HL-60 (cell line): Measurements from ENCODE around the gene PIK3R2.

ENCODE experiments used
- GABPA ChIP-seq: IDR thresholded peaks from 2 replicates; pipeline ENCODE4 v1.6.1; 2012; ENCODE audit warnings: low read depth
- TF ChIP-seq, protein P1 (sequence below): IDR thresholded peaks from one replicate; pipeline ENCODE4 v1.5.1; 2011; ENCODE audit warnings: low read length, control low read depth, inconsistent platforms; ENCODE audit not compliant: insufficient read depth

DNA sequence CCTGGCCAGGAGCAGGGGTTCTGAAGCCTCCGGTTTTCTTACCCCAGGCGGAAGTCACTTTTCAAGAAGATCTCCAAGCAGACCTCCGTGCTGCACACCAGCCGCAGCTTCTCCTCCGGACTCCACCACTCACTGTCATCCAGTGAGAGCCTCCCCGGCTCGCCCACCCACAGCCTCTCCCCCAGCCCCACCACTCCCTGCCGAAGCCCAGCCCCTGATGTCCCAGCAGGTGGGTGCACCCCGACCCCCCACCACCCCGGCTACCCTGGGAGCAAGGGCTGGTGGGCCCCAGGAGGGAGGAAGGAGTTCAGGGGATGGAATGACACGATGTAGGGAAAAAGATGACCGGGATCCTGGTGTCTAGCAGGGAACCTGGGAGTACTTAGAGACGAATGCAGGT is 5.6 kb upstream of the PIK3R2 start:
- TF ChIP-seq GABPA: no peak
- TF ChIP-seq, protein P1, sequence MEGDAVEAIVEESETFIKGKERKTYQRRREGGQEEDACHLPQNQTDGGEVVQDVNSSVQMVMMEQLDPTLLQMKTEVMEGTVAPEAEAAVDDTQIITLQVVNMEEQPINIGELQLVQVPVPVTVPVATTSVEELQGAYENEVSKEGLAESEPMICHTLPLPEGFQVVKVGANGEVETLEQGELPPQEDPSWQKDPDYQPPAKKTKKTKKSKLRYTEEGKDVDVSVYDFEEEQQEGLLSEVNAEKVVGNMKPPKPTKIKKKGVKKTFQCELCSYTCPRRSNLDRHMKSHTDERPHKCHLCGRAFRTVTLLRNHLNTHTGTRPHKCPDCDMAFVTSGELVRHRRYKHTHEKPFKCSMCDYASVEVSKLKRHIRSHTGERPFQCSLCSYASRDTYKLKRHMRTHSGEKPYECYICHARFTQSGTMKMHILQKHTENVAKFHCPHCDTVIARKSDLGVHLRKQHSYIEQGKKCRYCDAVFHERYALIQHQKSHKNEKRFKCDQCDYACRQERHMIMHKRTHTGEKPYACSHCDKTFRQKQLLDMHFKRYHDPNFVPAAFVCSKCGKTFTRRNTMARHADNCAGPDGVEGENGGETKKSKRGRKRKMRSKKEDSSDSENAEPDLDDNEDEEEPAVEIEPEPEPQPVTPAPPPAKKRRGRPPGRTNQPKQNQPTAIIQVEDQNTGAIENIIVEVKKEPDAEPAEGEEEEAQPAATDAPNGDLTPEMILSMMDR: no peak
